ENCODE data around the gene VWA5A.

The VWA5A gene

GRCh38 chr11:124085583-124085982 lies 29.7 kb upstream of the VWA5A start:
- Histone ChIP-seq H3K79me2 (ENCODE audit: insufficient read depth, low read depth) (no peaks in the 10 kb centered on the region), H3K36me3 (ENCODE audit: insufficient read depth) (no peaks in the 10 kb centered on the region), H3K4me1 (ENCODE audit: low read depth, poor library complexity, severe bottlenecking) (no peaks in the 10 kb centered on the region), H3K9ac (no peak overlapping the region), H3K27ac (no peak overlapping the region), H3K4me3 (IDR thresholded peaks at IDR 0.05; ENCODE audit: insufficient read depth, low read depth, low read length) (no peak overlapping the region), H2AFZ (ENCODE audit: low read depth) (no peak overlapping the region), H4K20me1 (ENCODE audit: insufficient read depth) (no peaks in the 10 kb centered on the region), H3K4me2 (no peak overlapping the region), H3K27me3 (ENCODE audit: insufficient read depth, low read depth) (no peaks in the 10 kb centered on the region)
- TF ChIP-seq CTCF (conservative IDR thresholded peaks at IDR 0.05; ENCODE audit: low read depth, low read length) = no peak

- Histone ChIP-seq H3K27me3 (ENCODE audit: insufficient read depth, low read depth) (no peaks in the 10 kb centered on the region), H3K4me2 (no peak overlapping the region)
- no peak for TF ChIP-seq CTCF (conservative IDR thresholded peaks at IDR 0.05; ENCODE audit: low read depth, low read length)
These were observed 29.0 kb upstream of the VWA5A start for GRCh38 chr11:124085997-124086846.

GRCh38 chr11:124090996-124091395 lies 24.3 kb upstream of the VWA5A start:
- Histone ChIP-seq H4K20me1 (ENCODE audit: insufficient read depth) (no peaks in the 10 kb centered on the region), H3K79me2 (ENCODE audit: insufficient read depth, low read depth) (no peaks in the 10 kb centered on the region), H3K4me1 (ENCODE audit: low read depth, poor library complexity, severe bottlenecking) (no peaks in the 10 kb centered on the region), H3K4me3 (IDR thresholded peaks at IDR 0.05; ENCODE audit: insufficient read depth, low read depth, low read length) (no peak overlapping the region), H3K27me3 (ENCODE audit: insufficient read depth, low read depth) (no peaks in the 10 kb centered on the region), H3K36me3 (ENCODE audit: insufficient read depth) (no peaks in the 10 kb centered on the region), H2AFZ (ENCODE audit: low read depth) (no peak overlapping the region), H3K4me2 (no peak overlapping the region), H3K27ac (no peak overlapping the region), H3K9ac (no peak overlapping the region)
- no peak for TF ChIP-seq CTCF (conservative IDR thresholded peaks at IDR 0.05; ENCODE audit: low read depth, low read length)

More at GRCh38 chr11:124085997-124086846, 29.0 kb upstream of the VWA5A start:
- Histone ChIP-seq H3K4me1 (ENCODE audit: low read depth, poor library complexity, severe bottlenecking) (no peaks in the 10 kb centered on the region), H2AFZ (ENCODE audit: low read depth) (no peak overlapping the region), H3K79me2 (ENCODE audit: insufficient read depth, low read depth) (no peaks in the 10 kb centered on the region), H3K36me3 (ENCODE audit: insufficient read depth) (no peaks in the 10 kb centered on the region), H3K9ac (no peak overlapping the region), H3K27ac (no peak overlapping the region), H4K20me1 (ENCODE audit: insufficient read depth) (no peaks in the 10 kb centered on the region), H3K4me3 (IDR thresholded peaks at IDR 0.05; ENCODE audit: insufficient read depth, low read depth, low read length) (no peak overlapping the region)

GRCh38 chr11:124093330-124093729 lies 21.9 kb upstream of the VWA5A start:
- no peak overlapping the region for H3K9ac ChIP-seq
- no peaks in the 10 kb centered on the region for H4K20me1 ChIP-seq (ENCODE audit: insufficient read depth)
- no peaks in the 10 kb centered on the region for H3K4me1 ChIP-seq (ENCODE audit: low read depth, poor library complexity, severe bottlenecking)
- H3K4me2 ChIP-seq = no peak overlapping the region
- no peaks in the 10 kb centered on the region for H3K36me3 ChIP-seq (ENCODE audit: insufficient read depth)
- no peak overlapping the region for H3K27ac ChIP-seq
- H3K27me3 ChIP-seq (ENCODE audit: insufficient read depth, low read depth) = no peaks in the 10 kb centered on the region
- no peak overlapping the region for H3K4me3 ChIP-seq (IDR thresholded peaks at IDR 0.05; ENCODE audit: insufficient read depth, low read depth, low read length)
- no peak for TF ChIP-seq CTCF (conservative IDR thresholded peaks at IDR 0.05; ENCODE audit: low read depth, low read length)
- H2AFZ ChIP-seq (ENCODE audit: low read depth) = no peak overlapping the region
- no peaks in the 10 kb centered on the region for H3K79me2 ChIP-seq (ENCODE audit: insufficient read depth, low read depth)

All from KMS-11 (cell line).